ENCODE measurements around the gene ATP5MG.
A peak's percentile ranks its signal among the peaks of the same experiment; 100 is the strongest.

The ATP5MG gene

GRCh38 chr11:118437208-118438125 lies 36.1 kb downstream of the ATP5MG start:
- Histone ChIP-seq H3K9me3 (ENCODE audit: control insufficient read depth, insufficient read depth, low read length) (no peaks in the 10 kb centered on the region), H3K79me2 (ENCODE audit: control insufficient read depth, low read length) (peaks cover 60% of the 10 kb centered on the region), H3K4me2 (ENCODE audit: low read length) (peak overlapping the region; percentile 98), H3F3A (ENCODE audit: control insufficient read depth, insufficient read depth) (peaks cover 11% of the 10 kb centered on the region), H3K4me3 (ENCODE audit: low read length) (peak overlapping the region; percentile 88), H3K4me1 (ENCODE audit: control insufficient read depth, low read length) (peaks cover 59% of the 10 kb centered on the region), H3K9me2 (replicated peaks; ENCODE audit: control insufficient read depth, low read length) (no peaks in the 10 kb centered on the region), H3K27me3 (ENCODE audit: control insufficient read depth, low read length) (no peaks in the 10 kb centered on the region), H4K20me1 (ENCODE audit: control insufficient read depth, insufficient read depth, low read depth, low read length) (peaks cover 35% of the 10 kb centered on the region), H3K36me3 (ENCODE audit: control insufficient read depth, low read length) (peaks cover 51% of the 10 kb centered on the region), H3K27ac (ENCODE audit: low read depth, low read length) (peak overlapping the region; percentile 59)
- TF ChIP-seq CTCF (IDR thresholded peaks at IDR 0.05; ENCODE audit: low read depth, low read length, poor library complexity, severe bottlenecking) (no peak), EZH2phosphoT487 (IDR thresholded peaks at IDR 0.05; ENCODE audit: borderline replicate concordance, low read length) (no peak)

- Histone ChIP-seq H3K27ac (ENCODE audit: low read depth, low read length) (peak overlapping the region; percentile 59; the same call in 1 of the 2 replicates), H3K9me3 (ENCODE audit: control insufficient read depth, insufficient read depth, low read length) (no peaks in the 10 kb centered on the region), H3K36me3 (ENCODE audit: control insufficient read depth, low read length) (peaks cover 61% of the 10 kb centered on the region), H3K4me2 (ENCODE audit: low read length) (peak overlapping the region; percentile 98), H3K79me2 (ENCODE audit: control insufficient read depth, low read length) (peaks cover 69% of the 10 kb centered on the region), H3K27me3 (ENCODE audit: control insufficient read depth, low read length) (no peaks in the 10 kb centered on the region), H3K4me1 (ENCODE audit: control insufficient read depth, low read length) (peaks cover 59% of the 10 kb centered on the region), H3K4me3 (ENCODE audit: low read length) (peak overlapping the region; percentile 88), H4K20me1 (ENCODE audit: control insufficient read depth, insufficient read depth, low read depth, low read length) (peaks cover 35% of the 10 kb centered on the region), H3F3A (ENCODE audit: control insufficient read depth, insufficient read depth) (peaks cover 11% of the 10 kb centered on the region), H3K9me2 (replicated peaks; ENCODE audit: control insufficient read depth, low read length) (no peaks in the 10 kb centered on the region)
- TF ChIP-seq EZH2phosphoT487 (IDR thresholded peaks at IDR 0.05; ENCODE audit: borderline replicate concordance, low read length), result no peak
- no peak for TF ChIP-seq CTCF (IDR thresholded peaks at IDR 0.05; ENCODE audit: low read depth, low read length, poor library complexity, severe bottlenecking)
These were observed 37.0 kb downstream of the ATP5MG start for GRCh38 chr11:118438314-118438931.

GRCh38 chr11:118439646-118440045 lies 38.2 kb downstream of the ATP5MG start:
- peaks cover 82% of the 10 kb centered on the region for H3K79me2 ChIP-seq (ENCODE audit: control insufficient read depth, low read length)
- H3K27me3 ChIP-seq (ENCODE audit: control insufficient read depth, low read length), result no peaks in the 10 kb centered on the region
- H3K4me2 ChIP-seq (ENCODE audit: low read length), result peak overlapping the region; percentile 98
- peak overlapping the region; percentile 88; the same call in 1 of the 2 replicates for H3K4me3 ChIP-seq (ENCODE audit: low read length)
- peaks cover 37% of the 10 kb centered on the region for H4K20me1 ChIP-seq (ENCODE audit: control insufficient read depth, insufficient read depth, low read depth, low read length)
- peaks cover 73% of the 10 kb centered on the region for H3K36me3 ChIP-seq (ENCODE audit: control insufficient read depth, low read length)
- no peak for TF ChIP-seq EZH2phosphoT487 (IDR thresholded peaks at IDR 0.05; ENCODE audit: borderline replicate concordance, low read length)
- TF ChIP-seq CTCF (IDR thresholded peaks at IDR 0.05; ENCODE audit: low read depth, low read length, poor library complexity, severe bottlenecking), result no peak
- peaks cover 4% of the 10 kb centered on the region for H3F3A ChIP-seq (ENCODE audit: control insufficient read depth, insufficient read depth)
- H3K9me2 ChIP-seq (replicated peaks; ENCODE audit: control insufficient read depth, low read length), result no peaks in the 10 kb centered on the region
- H3K27ac ChIP-seq (ENCODE audit: low read depth, low read length), result no peak overlapping the region
- H3K9me3 ChIP-seq (ENCODE audit: control insufficient read depth, insufficient read depth, low read length), result no peaks in the 10 kb centered on the region
- peaks cover 47% of the 10 kb centered on the region for H3K4me1 ChIP-seq (ENCODE audit: control insufficient read depth, low read length)
